ENCODE results near the gene LIPC.

- TF ChIP-seq ELK1 (IDR thresholded peaks at IDR 0.05; ENCODE audit: low read depth, low read length) (no peak), POLR2A (IDR thresholded peaks at IDR 0.05; ENCODE audit: low read length) (no peak), CHD4 (IDR thresholded peaks at IDR 0.05; ENCODE audit: borderline replicate concordance) (no peak), ATOH8 (CRISPR knock-in tag; IDR thresholded peaks at IDR 0.05; ENCODE audit: low read depth) (no peak), EP300 (IDR thresholded peaks at IDR 0.05) (no peak), CTCF (IDR thresholded peaks at IDR 0.05) (no peak), RCOR1 (IDR thresholded peaks at IDR 0.05; ENCODE audit: low read depth, low read length) (no peak), JUN (IDR thresholded peaks at IDR 0.05) (no peak), CEBPB (IDR thresholded peaks at IDR 0.05) (no peak), BCL3 (IDR thresholded peaks at IDR 0.05) (no peak), JUNB (IDR thresholded peaks at IDR 0.05) (no peak), E2F6 (IDR thresholded peaks at IDR 0.05; ENCODE audit: borderline replicate concordance, low read depth) (no peak), RNF2 (IDR thresholded peaks at IDR 0.05; ENCODE audit: borderline replicate concordance, low read depth) (no peak)
These were observed 90.6 kb downstream of the LIPC start for GRCh38 chr15:58522391-58522790.
